SK-N-SH (cell line): Measurements from ENCODE around the gene PIP4K2C. TPM values are rescaled to one million over a fixed set of nuclear protein-coding genes. Genes with fewer than 3 reads are reported as not detected.
"Not testable (repeated sequence)": the region's sequence is repeated elsewhere in the genome, so short reads cannot be mapped to it uniquely, and the experiment has no call there.

Source experiments
- CTCF ChIA-PET: fragments of 300-600, 350-600 bp; formaldehyde crosslinking; extraction: SDS; loops from one replicate; lab custom pipeline; 2021; lab: Yijun Ruan, JAX
- POLR2A ChIA-PET: fragments of 350-600 bp; sonication (Branson Sonifier 250); formaldehyde crosslinking; extraction: SDS; loops from one replicate; lab custom pipeline; 2020; ENCODE audit warnings: antibody characterized with exemption, inconsistent platforms; lab: Yijun Ruan, JAX
- DNase-seq: peaks from one replicate; pipeline ENCODE4 v3.0.0; 2012
- H2AFZ ChIP-seq: fragments of 200-600 bp; sonication (generic); 2 replicates; pipeline ENCODE4 v1.8.1; 2016; ENCODE audit warnings: antibody characterized with exemption, mild to moderate bottlenecking, low read depth
- H3F3A ChIP-seq: fragments of 200-600 bp; sonication (generic); replicated peaks from 2 replicates; pipeline ENCODE3; 2016; ENCODE audit warnings: antibody characterized with exemption, mild to moderate bottlenecking; ENCODE audit not compliant: insufficient read depth
- H3K27ac ChIP-seq, 2 experiments: fragments of 200-500 bp in 1 of 2; fragments of 200-600 bp in 1 of 2; sonication (Bioruptor generic) in 1 of 2; sonication (generic), shearing (Covaris generic) in 1 of 2; 2 replicates each; pipeline versions ENCODE4 v1.5.1 to v1.6.1; 2014 to 2016; ENCODE audit warnings: low read depth in 2 of 2, inconsistent platforms in 1 of 2, low read length in 1 of 2, mild to moderate bottlenecking in 1 of 2, mixed read lengths in 1 of 2
- H3K27me3 ChIP-seq: fragments of 200-600 bp; sonication (generic), shearing (Covaris generic); 2 replicates; pipeline ENCODE4 v1.6.1; 2016; ENCODE audit warnings: mixed run types; ENCODE audit not compliant: insufficient read depth
- H3K36me3 ChIP-seq, 2 experiments: fragments of 200-500 bp in 1 of 2; fragments of 200-600 bp in 1 of 2; sonication (Bioruptor generic) in 1 of 2; sonication (generic) in 1 of 2; replicated peaks in 1 of 2; 2 replicates each; pipeline versions ENCODE3 to v1.5.1; 2014 to 2016; ENCODE audit warnings: low read length in 1 of 2, mild to moderate bottlenecking in 1 of 2; ENCODE audit not compliant: insufficient read depth in 2 of 2, control insufficient read depth in 1 of 2
- H3K4me1 ChIP-seq, 2 experiments: fragments of 200-500 bp in 1 of 2; fragments of 200-600 bp in 1 of 2; sonication (Bioruptor generic) in 1 of 2; sonication (generic), shearing (Covaris generic) in 1 of 2; 2 replicates each; pipeline versions ENCODE4 v1.5.1 to v1.6.1; 2014 to 2016; ENCODE audit warnings: low read depth in 1 of 2, low read length in 1 of 2, mixed run types in 1 of 2; ENCODE audit not compliant: insufficient read depth in 2 of 2, control insufficient read depth in 1 of 2
- H3K4me2 ChIP-seq: fragments of 200-600 bp; sonication (generic), shearing (Covaris generic); 2 replicates; pipeline ENCODE4 v1.6.1; 2017; ENCODE audit warnings: mixed run types
- H3K4me3 ChIP-seq, 2 experiments: fragments of 200-500 bp in 1 of 2; fragments of 200-600 bp in 1 of 2; sonication (Bioruptor generic) in 1 of 2; sonication (generic), shearing (Covaris generic) in 1 of 2; 2 replicates each; pipeline versions ENCODE4 v1.5.1 to v1.8.1; 2014 to 2016; ENCODE audit warnings: low read depth in 2 of 2, inconsistent platforms in 1 of 2, low read length in 1 of 2, mild to moderate bottlenecking in 1 of 2, mixed read lengths in 1 of 2, moderate library complexity in 1 of 2
- H3K79me2 ChIP-seq: fragments of 200-600 bp; sonication (generic); 2 replicates; pipeline ENCODE4 v1.8.1; 2017; ENCODE audit warnings: mild to moderate bottlenecking; ENCODE audit not compliant: insufficient read depth
- H3K9ac ChIP-seq: fragments of 200-600 bp; sonication (generic); 2 replicates; pipeline ENCODE4 v1.6.1; 2017; ENCODE audit warnings: mixed run types
- H3K9me2 ChIP-seq: fragments of 200-600 bp; sonication (generic); 2 replicates; pipeline ENCODE4 v1.6.1; 2017; ENCODE audit warnings: mixed run types
- H3K9me3 ChIP-seq: fragments of 200-600 bp; sonication (generic); 2 replicates; pipeline ENCODE4 v1.6.1; 2017; ENCODE audit warnings: mixed run types, mild to moderate bottlenecking, moderate library complexity
- H4K20me1 ChIP-seq: fragments of 200-600 bp; sonication (generic); 2 replicates; pipeline ENCODE4 v1.6.1; 2017; ENCODE audit warnings: mild to moderate bottlenecking, mixed run types; ENCODE audit not compliant: insufficient read depth
- ELF1 ChIP-seq: IDR thresholded peaks from 2 replicates; pipeline ENCODE4 v1.4.0; 2012
- EZH2phosphoT487 ChIP-seq: fragments of 200-600 bp; sonication (generic); IDR thresholded peaks from 2 replicates; pipeline ENCODE4 v1.6.1; 2017; ENCODE audit warnings: low read depth, mixed run types, mild to moderate bottlenecking, antibody characterized with exemption, moderate library complexity, borderline replicate concordance
- FOSL2 ChIP-seq: IDR thresholded peaks from 2 replicates; pipeline ENCODE4 v1.4.0; 2012; ENCODE audit warnings: low read depth, mild to moderate bottlenecking, moderate library complexity, borderline replicate concordance
- FOXJ3 ChIP-seq: sonication (generic); formaldehyde crosslinking; IDR thresholded peaks from 2 replicates; pipeline ENCODE4 v1.5.1; 2020; ENCODE audit warnings: mild to moderate bottlenecking, missing genetic modification reagents
- FOXM1 ChIP-seq: IDR thresholded peaks from 2 replicates; pipeline ENCODE4 v1.4.0; 2012; ENCODE audit warnings: low read depth, mild to moderate bottlenecking
- GABPA ChIP-seq: IDR thresholded peaks from 2 replicates; pipeline ENCODE4 v1.4.0; 2012; ENCODE audit warnings: low read depth, mild to moderate bottlenecking
- GATA2 ChIP-seq: sonication (generic); formaldehyde crosslinking; IDR thresholded peaks from 2 replicates; pipeline ENCODE4 v1.5.0; 2020; ENCODE audit warnings: mild to moderate bottlenecking, missing genetic modification reagents
- MEF2A ChIP-seq: IDR thresholded peaks from 2 replicates; pipeline ENCODE4 v1.4.0; 2012; ENCODE audit warnings: low read depth, borderline replicate concordance
- POLR2AphosphoS5 ChIP-seq: IDR thresholded peaks from 2 replicates; pipeline ENCODE4 v1.6.1; 2012; ENCODE audit warnings: low read depth, low read length
- RAD21 ChIP-seq: IDR thresholded peaks from 2 replicates; pipeline ENCODE4 v1.6.1; 2012; ENCODE audit warnings: mild to moderate bottlenecking, low read length
- SIN3A ChIP-seq: IDR thresholded peaks from 2 replicates; pipeline ENCODE4 v1.6.1; 2012; ENCODE audit warnings: low read depth, mild to moderate bottlenecking, low read length, moderate library complexity, borderline replicate concordance
- SMC3 ChIP-seq: IDR thresholded peaks from 2 replicates; pipeline ENCODE4 v1.6.1; 2012; ENCODE audit warnings: low read depth, low read length, improper control_type of control experiment
- TEAD4 ChIP-seq: IDR thresholded peaks from 2 replicates; pipeline ENCODE4 v1.4.0; 2012; ENCODE audit warnings: mild to moderate bottlenecking, borderline replicate concordance; ENCODE audit not compliant: insufficient read depth
- YY1 ChIP-seq: IDR thresholded peaks from 2 replicates; pipeline ENCODE4 v1.4.0; 2012; ENCODE audit warnings: low read depth, mild to moderate bottlenecking
- WGBS: methylation state at CpG from one replicate; pipeline ENCODE4 v1.1.6; 2017; ENCODE audit warnings: low lambda C conversion rate; 5-methylcytosine and 5-hydroxymethylcytosine counted together
- polyA plus RNA-seq, 3 experiments: library from polyadenylated mRNA; depleted of rRNA; stranded (reverse); fragments of >200 nt; gene quantifications; 2 replicates each; pipeline ENCODE4 v1.2.3, GENCODE V29; 2012
- TF ChIP-seq, protein P1 (sequence below): IDR thresholded peaks from 2 replicates; pipeline ENCODE4 v1.6.1; 2012; ENCODE audit warnings: mild to moderate bottlenecking, low read depth, low read length, moderate library complexity
- TF ChIP-seq, protein P2 (sequence below): IDR thresholded peaks from 2 replicates; pipeline ENCODE4 v1.4.0; 2012; ENCODE audit warnings: low read depth
- TF ChIP-seq, protein P3 (sequence below): IDR thresholded peaks from 2 replicates; pipeline ENCODE4; 2012
- TF ChIP-seq, protein P4 (sequence below): fragments of 150-350 bp; IDR thresholded peaks from 2 replicates; pipeline ENCODE4 v1.6.1; 2017; ENCODE audit warnings: antibody characterized with exemption, low read length, low read depth, borderline replicate concordance
- TF ChIP-seq, protein P5 (sequence below): IDR thresholded peaks from 2 replicates; pipeline ENCODE4 v1.4.0; 2012; ENCODE audit warnings: low read depth, borderline replicate concordance

The PIP4K2C gene
- polyA plus RNA-seq, 1 of the 3 experiments (the other 2 are of a cell fraction) = 34.2 TPM

DNA sequence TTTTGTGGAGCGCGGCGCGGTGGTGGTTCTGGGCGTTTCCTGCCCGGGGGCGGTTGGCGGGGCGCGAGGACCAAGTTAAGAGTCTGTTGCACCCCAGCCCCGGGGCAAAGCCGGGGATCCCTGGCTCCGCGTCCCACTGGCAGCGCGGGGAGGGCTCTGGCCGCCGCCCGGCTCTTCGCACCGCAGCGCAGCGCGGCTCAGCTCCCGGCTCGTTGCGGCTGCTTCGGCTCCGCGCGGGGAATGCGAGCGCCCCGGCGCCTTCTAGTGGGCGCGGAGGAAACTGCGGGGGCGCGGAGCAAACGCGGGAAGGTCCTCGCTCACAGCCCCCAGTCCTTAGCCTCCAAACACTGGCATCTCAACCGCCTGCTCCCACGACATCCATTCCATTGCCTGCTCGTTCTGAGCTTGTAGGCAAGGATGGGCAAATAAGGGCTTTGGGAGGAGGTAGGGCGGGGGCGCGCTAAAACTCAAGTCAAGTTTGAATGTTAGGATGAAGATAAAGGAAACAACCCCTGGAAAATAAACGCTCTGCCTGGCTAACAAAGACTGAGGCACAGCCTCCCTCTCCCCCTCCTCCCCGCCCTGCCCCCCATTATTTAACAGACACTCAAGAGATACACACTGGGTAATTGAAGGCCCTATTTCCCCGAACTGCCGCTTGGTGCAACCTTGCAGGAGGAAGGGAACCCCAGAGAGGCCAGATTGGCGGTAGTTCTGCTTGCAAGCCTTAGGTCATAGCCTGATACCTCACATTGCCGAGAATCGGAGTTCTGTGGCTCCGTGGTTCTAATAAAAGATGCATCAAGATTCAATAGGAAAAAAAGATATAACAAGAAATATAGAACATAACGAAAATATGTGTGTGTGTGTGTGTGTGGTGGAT lies 42.2 kb downstream of the PIP4K2C start, which contains the start of gene B4GALNT1 (continued):
- TF ChIP-seq, protein P1, sequence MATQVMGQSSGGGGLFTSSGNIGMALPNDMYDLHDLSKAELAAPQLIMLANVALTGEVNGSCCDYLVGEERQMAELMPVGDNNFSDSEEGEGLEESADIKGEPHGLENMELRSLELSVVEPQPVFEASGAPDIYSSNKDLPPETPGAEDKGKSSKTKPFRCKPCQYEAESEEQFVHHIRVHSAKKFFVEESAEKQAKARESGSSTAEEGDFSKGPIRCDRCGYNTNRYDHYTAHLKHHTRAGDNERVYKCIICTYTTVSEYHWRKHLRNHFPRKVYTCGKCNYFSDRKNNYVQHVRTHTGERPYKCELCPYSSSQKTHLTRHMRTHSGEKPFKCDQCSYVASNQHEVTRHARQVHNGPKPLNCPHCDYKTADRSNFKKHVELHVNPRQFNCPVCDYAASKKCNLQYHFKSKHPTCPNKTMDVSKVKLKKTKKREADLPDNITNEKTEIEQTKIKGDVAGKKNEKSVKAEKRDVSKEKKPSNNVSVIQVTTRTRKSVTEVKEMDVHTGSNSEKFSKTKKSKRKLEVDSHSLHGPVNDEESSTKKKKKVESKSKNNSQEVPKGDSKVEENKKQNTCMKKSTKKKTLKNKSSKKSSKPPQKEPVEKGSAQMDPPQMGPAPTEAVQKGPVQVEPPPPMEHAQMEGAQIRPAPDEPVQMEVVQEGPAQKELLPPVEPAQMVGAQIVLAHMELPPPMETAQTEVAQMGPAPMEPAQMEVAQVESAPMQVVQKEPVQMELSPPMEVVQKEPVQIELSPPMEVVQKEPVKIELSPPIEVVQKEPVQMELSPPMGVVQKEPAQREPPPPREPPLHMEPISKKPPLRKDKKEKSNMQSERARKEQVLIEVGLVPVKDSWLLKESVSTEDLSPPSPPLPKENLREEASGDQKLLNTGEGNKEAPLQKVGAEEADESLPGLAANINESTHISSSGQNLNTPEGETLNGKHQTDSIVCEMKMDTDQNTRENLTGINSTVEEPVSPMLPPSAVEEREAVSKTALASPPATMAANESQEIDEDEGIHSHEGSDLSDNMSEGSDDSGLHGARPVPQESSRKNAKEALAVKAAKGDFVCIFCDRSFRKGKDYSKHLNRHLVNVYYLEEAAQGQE = no peak
- no peak for TF ChIP-seq FOXM1
- TF ChIP-seq, protein P2, sequence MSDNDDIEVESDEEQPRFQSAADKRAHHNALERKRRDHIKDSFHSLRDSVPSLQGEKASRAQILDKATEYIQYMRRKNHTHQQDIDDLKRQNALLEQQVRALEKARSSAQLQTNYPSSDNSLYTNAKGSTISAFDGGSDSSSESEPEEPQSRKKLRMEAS = peak; percentile 79
- TF ChIP-seq, protein P3, sequence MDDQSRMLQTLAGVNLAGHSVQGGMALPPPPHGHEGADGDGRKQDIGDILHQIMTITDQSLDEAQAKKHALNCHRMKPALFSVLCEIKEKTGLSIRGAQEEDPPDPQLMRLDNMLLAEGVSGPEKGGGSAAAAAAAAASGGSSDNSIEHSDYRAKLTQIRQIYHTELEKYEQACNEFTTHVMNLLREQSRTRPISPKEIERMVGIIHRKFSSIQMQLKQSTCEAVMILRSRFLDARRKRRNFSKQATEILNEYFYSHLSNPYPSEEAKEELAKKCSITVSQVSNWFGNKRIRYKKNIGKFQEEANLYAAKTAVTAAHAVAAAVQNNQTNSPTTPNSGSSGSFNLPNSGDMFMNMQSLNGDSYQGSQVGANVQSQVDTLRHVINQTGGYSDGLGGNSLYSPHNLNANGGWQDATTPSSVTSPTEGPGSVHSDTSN = no peak
- TF ChIP-seq MEF2A = no peak
- no peak for TF ChIP-seq FOSL2
- TF ChIP-seq POLR2AphosphoS5 = no peak
- peak; percentile 51; the same call in 1 of the 2 replicates for TF ChIP-seq TEAD4
- TF ChIP-seq ELF1 = no peak
- TF ChIP-seq EZH2phosphoT487 = no peak
- no peak for TF ChIP-seq GATA2
- TF ChIP-seq, protein P4, sequence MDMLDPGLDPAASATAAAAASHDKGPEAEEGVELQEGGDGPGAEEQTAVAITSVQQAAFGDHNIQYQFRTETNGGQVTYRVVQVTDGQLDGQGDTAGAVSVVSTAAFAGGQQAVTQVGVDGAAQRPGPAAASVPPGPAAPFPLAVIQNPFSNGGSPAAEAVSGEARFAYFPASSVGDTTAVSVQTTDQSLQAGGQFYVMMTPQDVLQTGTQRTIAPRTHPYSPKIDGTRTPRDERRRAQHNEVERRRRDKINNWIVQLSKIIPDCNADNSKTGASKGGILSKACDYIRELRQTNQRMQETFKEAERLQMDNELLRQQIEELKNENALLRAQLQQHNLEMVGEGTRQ = no peak
- no peak for TF ChIP-seq GABPA
- TF ChIP-seq, protein P5, sequence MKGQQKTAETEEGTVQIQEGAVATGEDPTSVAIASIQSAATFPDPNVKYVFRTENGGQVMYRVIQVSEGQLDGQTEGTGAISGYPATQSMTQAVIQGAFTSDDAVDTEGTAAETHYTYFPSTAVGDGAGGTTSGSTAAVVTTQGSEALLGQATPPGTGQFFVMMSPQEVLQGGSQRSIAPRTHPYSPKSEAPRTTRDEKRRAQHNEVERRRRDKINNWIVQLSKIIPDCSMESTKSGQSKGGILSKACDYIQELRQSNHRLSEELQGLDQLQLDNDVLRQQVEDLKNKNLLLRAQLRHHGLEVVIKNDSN = no peak
- no peak for TF ChIP-seq FOXJ3
- TF ChIP-seq SMC3 = peak; percentile 69
- TF ChIP-seq RAD21 = peak; percentile 54
- no peak for TF ChIP-seq YY1
- 0 out of 2 replicates have a peak, but pooled peaks have one; percentile 10 for TF ChIP-seq SIN3A

DNA sequence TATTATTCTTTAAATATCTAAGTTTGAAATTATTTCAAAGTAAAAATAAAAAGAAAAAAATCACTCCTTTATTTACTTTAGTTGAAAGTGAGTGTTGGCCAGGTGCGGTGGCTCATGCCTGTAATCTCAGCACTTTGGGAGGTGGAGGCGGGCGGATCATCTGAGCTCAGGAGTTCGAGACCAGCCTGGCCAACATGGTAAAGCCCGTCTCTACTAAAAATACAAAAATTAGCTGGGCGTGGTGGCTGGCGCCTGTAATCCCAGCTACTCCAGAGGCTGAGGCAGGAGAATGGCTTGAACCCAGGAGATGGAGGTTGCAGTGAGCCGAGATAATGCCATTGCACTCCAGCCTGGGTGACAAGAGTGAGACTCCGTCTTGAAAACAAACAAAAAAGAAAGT lies 45.7 kb downstream of the PIP4K2C start:
- POLR2A ChIA-PET, H3K4me1 ChIP-seq, H3K4me3 ChIP-seq, H4K20me1 ChIP-seq, H3K79me2 ChIP-seq, DNase-seq, H3K4me2 ChIP-seq, H3K9ac ChIP-seq, H3K36me3 ChIP-seq, H3K9me3 ChIP-seq, H3F3A ChIP-seq, H3K9me2 ChIP-seq, H3K27me3 ChIP-seq, H2AFZ ChIP-seq, H3K27ac ChIP-seq: not testable (repeated sequence)
- CTCF ChIA-PET = interaction anchor here (0.7 to 3.2 kb wide), 6 partner anchors 9 to 178 kb away, joined by 3 to 14 read pairs (median 4); partner anchors contain the start of gene GLI1
- WGBS = 78% methylated on average over 9 of the region's 9 CpGs
